ENCODE results near the gene ADAMTS2.
"Not testable (repeated sequence)": the region's sequence is repeated elsewhere in the genome, so short reads cannot be mapped to it uniquely, and the experiment has no call there.

ADAMTS2 gene

DNA sequence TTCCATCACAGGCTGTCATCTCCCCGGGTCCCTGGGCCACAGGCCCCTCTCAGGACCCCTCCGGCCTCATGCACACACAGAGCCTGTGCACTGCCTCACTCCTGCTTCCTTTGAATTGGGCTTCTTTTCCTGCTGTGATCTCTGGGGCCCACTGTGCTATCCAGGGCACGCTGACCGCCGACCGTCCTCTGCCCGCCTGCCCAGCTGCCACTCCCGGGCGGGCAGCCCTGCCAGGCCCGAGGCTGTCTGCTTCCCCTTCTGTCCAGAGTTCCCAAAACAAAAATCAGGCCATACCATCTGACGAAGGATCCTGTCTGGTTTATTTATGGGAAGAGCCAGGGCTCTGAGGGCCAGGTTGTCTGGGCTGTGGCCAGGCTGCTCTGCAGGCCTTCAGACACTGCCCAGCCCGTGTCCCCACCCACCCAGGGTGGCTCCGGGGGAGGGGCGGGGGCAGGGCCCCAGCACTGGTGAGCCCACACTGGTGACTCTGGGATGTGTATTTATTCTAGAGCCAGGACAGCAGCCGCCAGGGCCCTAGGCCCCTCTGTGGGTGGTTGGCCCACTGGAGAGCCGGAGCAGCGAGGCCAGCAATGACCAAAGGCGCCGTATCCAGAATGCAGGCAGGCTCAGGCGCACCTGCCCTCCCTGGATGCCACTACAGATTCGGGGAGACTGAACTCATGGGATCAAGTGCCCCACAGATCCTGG, 57.0 kb downstream of the ADAMTS2 start:
- TF ChIP-seq POLR2AphosphoS5 (IDR thresholded peaks at IDR 0.05; ENCODE audit: low read depth, low read length) = no peak
- no peak for TF ChIP-seq POLR2A (IDR thresholded peaks at IDR 0.05; ENCODE audit: low read depth, low read length)
- TF ChIP-seq PAX5 (IDR thresholded peaks at IDR 0.05; ENCODE audit: insufficient read depth, low read length, severe bottlenecking) = no peak
- no peak for TF ChIP-seq TAF1 (IDR thresholded peaks at IDR 0.05; ENCODE audit: low read depth, low read length)
- TF ChIP-seq SPI1 (IDR thresholded peaks at IDR 0.05; ENCODE audit: low read depth, low read length) = no peak
- TF ChIP-seq POU2F2 (IDR thresholded peaks at IDR 0.05; ENCODE audit: low read depth, low read length) = no peak
- DNase-seq (ENCODE audit: insufficient read length, low spot score) (no peak), FAIRE-seq (no peak)

DNA sequence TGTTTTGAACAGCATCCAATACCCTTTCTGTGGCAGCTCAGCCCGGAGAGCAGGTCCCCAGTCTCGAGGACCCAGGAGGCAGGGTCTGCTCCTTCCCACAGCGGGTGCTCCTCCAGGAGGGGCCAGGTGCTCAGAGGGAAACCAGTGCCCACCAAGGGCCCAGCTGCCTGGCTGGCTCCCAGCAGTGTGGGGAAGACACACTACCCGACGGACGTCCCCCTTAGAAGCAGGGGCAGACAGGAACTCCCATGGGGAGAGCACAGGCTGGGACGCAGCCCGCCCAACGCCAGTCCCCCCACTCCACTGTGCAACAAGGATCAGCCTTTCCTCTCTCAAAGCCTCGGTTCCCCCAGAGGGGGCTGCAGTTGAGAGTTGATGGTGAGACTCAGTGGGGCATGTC, 57.6 kb downstream of the ADAMTS2 start:
- DNase-seq (ENCODE audit: insufficient read length, low spot score) (no peak), FAIRE-seq (no peak)
- TF ChIP-seq POU2F2 (IDR thresholded peaks at IDR 0.05; ENCODE audit: low read depth, low read length) = no peak

DNA sequence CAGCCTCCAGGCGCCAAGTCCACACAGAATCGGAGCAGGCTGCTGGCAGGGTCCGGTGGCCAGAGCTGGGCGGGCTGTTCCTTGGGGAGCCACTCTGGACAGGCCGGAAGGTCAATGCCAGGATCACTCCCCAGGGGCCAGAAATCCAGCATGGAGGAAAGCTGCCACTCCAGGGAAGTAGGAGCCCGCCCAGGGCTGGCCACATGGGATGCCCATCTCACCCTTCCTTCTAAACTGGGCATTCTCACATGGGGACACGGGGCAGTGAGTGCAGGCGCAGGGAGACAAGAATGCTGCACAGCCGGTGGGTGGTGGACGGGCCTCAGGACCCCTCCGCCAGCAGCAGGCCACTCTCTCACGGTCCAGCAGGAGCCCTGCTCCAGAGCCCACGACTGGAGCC, 58.2 kb downstream of the ADAMTS2 start:
- DNase-seq (ENCODE audit: insufficient read length, low spot score) (no peak), FAIRE-seq (no peak)
- TF ChIP-seq TAF1 (IDR thresholded peaks at IDR 0.05; ENCODE audit: low read depth, low read length) = no peak
- no peak for TF ChIP-seq POLR2AphosphoS5 (IDR thresholded peaks at IDR 0.05; ENCODE audit: low read depth, low read length)
- no peak for TF ChIP-seq POU2F2 (IDR thresholded peaks at IDR 0.05; ENCODE audit: low read depth, low read length)
- TF ChIP-seq PAX5 (IDR thresholded peaks at IDR 0.05; ENCODE audit: insufficient read depth, low read length, severe bottlenecking) = no peak
- TF ChIP-seq SPI1 (IDR thresholded peaks at IDR 0.05; ENCODE audit: low read depth, low read length) = no peak
- no peak for TF ChIP-seq POLR2A (IDR thresholded peaks at IDR 0.05; ENCODE audit: low read depth, low read length)

DNA sequence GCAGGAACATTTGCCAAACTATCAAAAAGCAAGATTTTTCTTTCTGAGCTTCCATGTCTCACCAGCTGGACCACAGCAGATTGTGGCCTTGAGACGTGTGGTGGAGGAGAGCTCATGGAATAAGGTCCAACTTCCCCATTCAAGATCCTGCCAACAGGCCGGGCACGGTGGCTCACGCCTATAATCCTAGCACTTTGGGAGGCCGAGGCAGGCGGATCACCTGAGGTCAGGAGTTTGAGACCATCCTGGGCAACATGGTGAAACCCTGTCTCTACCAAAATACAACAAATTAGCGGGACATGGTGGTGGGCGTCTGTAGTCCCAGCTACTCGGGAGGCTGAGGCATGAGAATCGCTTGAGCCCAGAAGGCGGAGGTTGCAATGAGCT, 59.5 kb downstream of the ADAMTS2 start:
- DNase-seq (ENCODE audit: insufficient read length, low spot score); FAIRE-seq: not testable (repeated sequence)

DNA sequence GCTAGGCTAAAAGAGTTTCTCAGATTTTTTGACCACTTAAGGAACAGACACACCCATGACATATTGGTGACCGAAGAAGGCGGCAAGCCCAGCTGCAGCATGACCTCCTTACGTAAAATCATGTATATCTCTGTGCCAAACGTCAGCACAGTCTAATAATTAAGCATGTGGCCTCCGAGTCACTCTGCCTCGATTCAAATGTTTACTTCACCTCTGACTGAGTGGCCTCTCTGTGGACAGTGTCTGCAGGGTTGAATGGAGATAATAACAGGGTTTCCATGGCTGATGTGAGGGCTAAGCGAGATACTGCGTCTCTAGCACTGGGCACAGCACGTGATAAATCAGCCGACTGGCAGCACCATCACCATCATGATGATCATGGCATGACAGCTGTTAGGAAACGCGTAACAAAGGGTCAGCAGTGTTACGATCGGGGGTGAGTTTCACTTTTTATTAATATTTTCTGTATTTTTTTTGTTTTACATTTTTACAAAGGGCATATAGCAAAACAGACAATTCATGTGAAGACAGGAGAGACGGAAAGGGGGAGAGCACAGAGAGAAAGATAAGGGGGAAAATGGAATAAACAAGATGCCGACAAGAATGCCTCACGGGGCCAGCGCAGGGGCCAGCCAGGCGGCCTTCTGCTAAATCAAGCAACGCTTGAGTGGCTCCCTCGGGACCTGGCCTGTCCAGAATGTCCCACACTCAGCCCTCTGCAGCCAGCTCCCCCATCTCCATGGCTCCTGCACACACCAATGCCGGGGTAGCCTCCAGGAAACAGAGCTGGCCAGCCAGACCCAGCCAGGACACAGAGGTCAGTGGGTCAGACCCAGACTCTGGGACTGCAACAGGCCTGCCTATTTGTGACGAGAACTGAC, 60.3 kb downstream of the ADAMTS2 start:
- TF ChIP-seq TAF1 (IDR thresholded peaks at IDR 0.05; ENCODE audit: low read depth, low read length) (no peak), PAX5 (IDR thresholded peaks at IDR 0.05; ENCODE audit: insufficient read depth, low read length, severe bottlenecking) (no peak), SPI1 (IDR thresholded peaks at IDR 0.05; ENCODE audit: low read depth, low read length) (no peak), POLR2AphosphoS5 (IDR thresholded peaks at IDR 0.05; ENCODE audit: low read depth, low read length) (no peak), POU2F2 (IDR thresholded peaks at IDR 0.05; ENCODE audit: low read depth, low read length) (no peak), POLR2A (IDR thresholded peaks at IDR 0.05; ENCODE audit: low read depth, low read length) (no peak)
- no peak for FAIRE-seq
- DNase-seq (ENCODE audit: insufficient read length, low spot score) = no peak

DNA sequence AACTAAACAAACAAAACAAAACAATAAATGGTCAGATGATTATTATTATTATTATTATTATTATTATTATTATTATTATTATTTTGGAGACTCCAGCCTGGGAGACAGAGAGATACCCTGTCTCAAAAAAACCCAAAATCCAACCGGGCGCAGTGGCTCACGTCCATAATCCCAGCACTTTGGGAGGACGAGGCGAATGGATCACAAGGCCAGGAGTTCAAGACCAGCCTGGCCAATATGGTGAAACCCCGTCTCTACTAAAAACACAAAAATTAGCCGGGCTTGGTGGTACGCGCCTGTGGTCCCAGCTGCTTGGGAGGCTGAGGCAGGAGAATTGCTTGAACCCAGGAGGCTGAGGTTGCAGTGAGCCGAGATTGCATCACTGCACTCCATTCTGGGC, 61.4 kb downstream of the ADAMTS2 start:
- not testable (repeated sequence) for FAIRE-seq; DNase-seq (ENCODE audit: insufficient read length, low spot score)

DNA sequence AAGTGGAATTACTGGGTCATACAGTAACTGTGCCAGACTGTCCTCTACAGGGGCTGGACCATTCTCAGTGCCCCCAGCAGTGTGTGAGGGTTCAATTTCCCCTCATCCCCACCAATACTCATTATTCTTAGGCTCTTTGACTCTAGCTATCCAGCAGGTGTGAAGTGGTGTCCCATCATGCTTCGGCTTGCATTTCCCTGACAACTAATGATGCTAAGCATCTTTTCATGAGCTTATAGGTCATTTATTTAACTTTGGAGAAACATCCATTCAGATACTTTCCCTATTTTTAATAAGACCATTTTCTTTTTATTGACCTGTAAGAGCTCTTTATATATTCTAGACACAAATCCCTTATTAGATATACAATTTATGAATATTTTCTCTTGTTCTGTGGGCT, 63.6 kb downstream of the ADAMTS2 start:
- FAIRE-seq = no peak
- no peak for TF ChIP-seq POLR2AphosphoS5 (IDR thresholded peaks at IDR 0.05; ENCODE audit: low read depth, low read length)
- TF ChIP-seq PAX5 (IDR thresholded peaks at IDR 0.05; ENCODE audit: insufficient read depth, low read length, severe bottlenecking) = no peak
- TF ChIP-seq POU2F2 (IDR thresholded peaks at IDR 0.05; ENCODE audit: low read depth, low read length) = no peak
- no peak for TF ChIP-seq TAF1 (IDR thresholded peaks at IDR 0.05; ENCODE audit: low read depth, low read length)
- no peak for TF ChIP-seq POLR2A (IDR thresholded peaks at IDR 0.05; ENCODE audit: low read depth, low read length)
- TF ChIP-seq SPI1 (IDR thresholded peaks at IDR 0.05; ENCODE audit: low read depth, low read length) = no peak
- no peak for DNase-seq (ENCODE audit: insufficient read length, low spot score)

DNA sequence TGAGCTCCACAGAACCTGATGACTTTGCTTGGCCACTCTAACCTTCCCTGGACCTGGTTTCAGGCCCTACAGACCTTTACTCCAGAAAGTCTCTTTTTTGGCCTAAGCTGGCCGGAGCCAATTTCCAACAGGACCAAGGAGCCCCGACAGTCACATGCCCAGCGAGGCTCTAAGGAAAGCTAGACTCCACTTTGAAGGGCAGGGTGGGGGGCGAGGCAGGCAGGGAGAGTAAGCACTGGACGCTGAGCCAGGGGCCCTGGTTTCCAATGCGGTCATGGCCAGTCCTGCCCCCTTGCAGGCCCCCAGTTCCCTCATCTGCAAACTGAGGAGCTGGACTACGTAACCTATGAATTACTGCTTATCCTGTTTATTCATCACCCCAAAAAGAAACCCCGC, 65.2 kb downstream of the ADAMTS2 start:
- TF ChIP-seq POU2F2 (IDR thresholded peaks at IDR 0.05; ENCODE audit: low read depth, low read length) = no peak
- TF ChIP-seq PAX5 (IDR thresholded peaks at IDR 0.05; ENCODE audit: insufficient read depth, low read length, severe bottlenecking) = no peak
- no peak for TF ChIP-seq POLR2A (IDR thresholded peaks at IDR 0.05; ENCODE audit: low read depth, low read length)
- no peak for TF ChIP-seq POLR2AphosphoS5 (IDR thresholded peaks at IDR 0.05; ENCODE audit: low read depth, low read length)
- DNase-seq (ENCODE audit: insufficient read length, low spot score) (no peak), FAIRE-seq (no peak)

DNA sequence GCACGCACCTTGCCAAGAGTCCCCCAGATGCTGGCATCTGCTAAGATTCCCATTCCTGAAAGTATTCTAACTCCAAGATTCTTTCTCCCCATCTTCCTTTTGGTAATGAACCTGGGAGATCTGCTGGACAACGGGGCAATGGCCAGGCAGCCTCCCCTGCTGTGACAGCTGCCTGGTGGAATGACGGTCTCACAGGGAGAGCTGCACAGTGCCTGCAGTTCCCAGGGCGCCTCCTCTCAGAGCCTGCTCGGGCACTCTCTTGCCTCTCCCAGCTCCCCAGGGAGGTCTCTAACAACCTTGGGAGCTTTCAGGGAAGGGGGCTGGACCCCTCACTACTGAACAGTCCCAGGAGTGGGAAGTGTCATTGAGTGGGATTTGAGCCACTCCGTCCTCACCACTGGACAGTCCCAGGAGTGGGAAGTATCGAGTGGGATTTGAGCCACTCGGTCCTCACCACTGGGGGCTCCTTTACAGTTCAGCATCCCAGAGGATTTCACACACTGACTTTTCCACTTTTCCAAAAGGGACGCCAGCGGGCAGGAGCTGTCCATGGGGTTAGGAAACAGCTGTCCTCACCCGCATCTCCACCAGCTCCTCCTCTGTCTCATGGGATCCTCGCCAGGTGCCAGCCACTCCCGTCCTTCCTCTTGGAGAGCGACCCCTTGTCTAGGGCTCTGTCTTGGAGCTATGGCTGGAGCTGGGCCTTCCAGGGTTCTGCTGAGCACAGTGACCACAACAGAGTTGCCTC, 65.7 kb downstream of the ADAMTS2 start:
- TF ChIP-seq SPI1 (IDR thresholded peaks at IDR 0.05; ENCODE audit: low read depth, low read length) = no peak
- TF ChIP-seq POLR2AphosphoS5 (IDR thresholded peaks at IDR 0.05; ENCODE audit: low read depth, low read length) = no peak
- no peak for TF ChIP-seq POLR2A (IDR thresholded peaks at IDR 0.05; ENCODE audit: low read depth, low read length)
- no peak for TF ChIP-seq POU2F2 (IDR thresholded peaks at IDR 0.05; ENCODE audit: low read depth, low read length)
- no peak for TF ChIP-seq PAX5 (IDR thresholded peaks at IDR 0.05; ENCODE audit: insufficient read depth, low read length, severe bottlenecking)
- TF ChIP-seq TAF1 (IDR thresholded peaks at IDR 0.05; ENCODE audit: low read depth, low read length) = no peak
- FAIRE-seq (no peak), DNase-seq (ENCODE audit: insufficient read length, low spot score) (no peak)

DNA sequence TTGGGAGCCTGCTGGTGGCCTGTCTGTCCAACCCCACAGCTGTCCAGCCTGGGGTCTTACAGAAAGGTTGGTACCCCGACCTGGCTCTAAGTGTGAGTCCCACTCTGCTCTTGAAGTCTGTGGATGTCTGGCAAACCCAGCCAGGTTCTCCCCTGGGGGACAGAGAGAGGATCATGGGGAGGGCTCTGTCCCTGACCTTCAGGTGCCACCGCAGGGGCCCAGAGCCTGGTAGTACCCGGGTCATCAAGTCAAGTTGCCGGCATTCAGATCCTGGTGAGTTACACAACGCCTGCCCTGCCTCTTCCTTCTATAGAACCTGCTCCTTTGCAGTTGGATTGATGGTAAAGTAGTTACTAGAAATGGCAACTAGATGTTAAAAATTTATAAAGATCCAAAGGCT, 66.7 kb downstream of the ADAMTS2 start:
- TF ChIP-seq TAF1 (IDR thresholded peaks at IDR 0.05; ENCODE audit: low read depth, low read length) = no peak
- no peak for TF ChIP-seq SPI1 (IDR thresholded peaks at IDR 0.05; ENCODE audit: low read depth, low read length)
- TF ChIP-seq PAX5 (IDR thresholded peaks at IDR 0.05; ENCODE audit: insufficient read depth, low read length, severe bottlenecking) = no peak
- TF ChIP-seq POLR2AphosphoS5 (IDR thresholded peaks at IDR 0.05; ENCODE audit: low read depth, low read length) = no peak
- TF ChIP-seq POLR2A (IDR thresholded peaks at IDR 0.05; ENCODE audit: low read depth, low read length) = no peak
- TF ChIP-seq POU2F2 (IDR thresholded peaks at IDR 0.05; ENCODE audit: low read depth, low read length) = no peak
- FAIRE-seq = no peak
- no peak for DNase-seq (ENCODE audit: insufficient read length, low spot score)

Data from GM12891 (cell line).